WERI-Rb-1 (cell line): ENCODE results near the gene LYST.

ENCODE experiments used
- DNase-seq: peaks from one replicate; pipeline ENCODE4 v3.0.0-alpha.2; 2020
- H3K27ac ChIP-seq: fragments of 250-450 bp; sonication (Bioruptor Pico); 2 replicates; pipeline ENCODE4 v1.5.1; 2020; ENCODE audit warnings: mild to moderate bottlenecking, moderate library complexity
- H3K27me3 ChIP-seq: fragments of 250-450 bp; sonication (Bioruptor Pico); 2 replicates; pipeline ENCODE4 v1.5.1; 2021; ENCODE audit warnings: mild to moderate bottlenecking, low read depth, moderate library complexity; ENCODE audit not compliant: insufficient read depth, severe bottlenecking
- H3K36me3 ChIP-seq: fragments of 250-450 bp; sonication (Bioruptor Pico); 2 replicates; pipeline ENCODE4 v1.5.1; 2020; ENCODE audit warnings: mild to moderate bottlenecking, moderate library complexity
- H3K4me3 ChIP-seq: 2 replicates; pipeline ENCODE4 v1.5.1; 2011; ENCODE audit warnings: low read depth, mild to moderate bottlenecking, control low read depth, low read length
- H3K9me3 ChIP-seq: fragments of 250-450 bp; sonication (Bioruptor Pico); 2 replicates; pipeline ENCODE4 v1.5.1; 2021; ENCODE audit warnings: mild to moderate bottlenecking, moderate library complexity; ENCODE audit not compliant: severe bottlenecking
- TF ChIP-seq, protein P1 (sequence below): IDR thresholded peaks from 2 replicates; pipeline ENCODE4 v1.5.1; 2011; ENCODE audit warnings: low read depth, mild to moderate bottlenecking, control low read depth, inconsistent platforms, low read length

Gene LYST

DNA sequence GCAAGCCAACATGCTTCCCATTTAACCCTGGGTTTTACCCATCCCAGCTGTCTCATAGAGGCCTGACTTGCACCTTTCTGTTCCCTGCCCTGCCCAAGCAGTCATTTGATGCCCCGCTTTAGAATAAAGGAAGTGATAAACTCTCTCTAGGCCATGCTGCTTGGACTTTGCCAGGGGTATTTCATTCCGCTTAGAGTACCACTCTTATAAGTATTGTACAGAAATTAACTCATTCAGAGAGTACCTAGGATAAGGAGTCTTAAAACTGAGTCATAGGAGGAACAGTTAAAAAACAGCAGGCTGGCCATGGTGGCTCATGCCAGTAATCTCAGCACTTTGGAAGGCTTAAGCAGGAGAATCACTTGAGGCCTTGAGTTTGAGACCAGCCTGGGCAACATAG, 21.0 kb upstream of the LYST start:
- TF ChIP-seq, protein P1, sequence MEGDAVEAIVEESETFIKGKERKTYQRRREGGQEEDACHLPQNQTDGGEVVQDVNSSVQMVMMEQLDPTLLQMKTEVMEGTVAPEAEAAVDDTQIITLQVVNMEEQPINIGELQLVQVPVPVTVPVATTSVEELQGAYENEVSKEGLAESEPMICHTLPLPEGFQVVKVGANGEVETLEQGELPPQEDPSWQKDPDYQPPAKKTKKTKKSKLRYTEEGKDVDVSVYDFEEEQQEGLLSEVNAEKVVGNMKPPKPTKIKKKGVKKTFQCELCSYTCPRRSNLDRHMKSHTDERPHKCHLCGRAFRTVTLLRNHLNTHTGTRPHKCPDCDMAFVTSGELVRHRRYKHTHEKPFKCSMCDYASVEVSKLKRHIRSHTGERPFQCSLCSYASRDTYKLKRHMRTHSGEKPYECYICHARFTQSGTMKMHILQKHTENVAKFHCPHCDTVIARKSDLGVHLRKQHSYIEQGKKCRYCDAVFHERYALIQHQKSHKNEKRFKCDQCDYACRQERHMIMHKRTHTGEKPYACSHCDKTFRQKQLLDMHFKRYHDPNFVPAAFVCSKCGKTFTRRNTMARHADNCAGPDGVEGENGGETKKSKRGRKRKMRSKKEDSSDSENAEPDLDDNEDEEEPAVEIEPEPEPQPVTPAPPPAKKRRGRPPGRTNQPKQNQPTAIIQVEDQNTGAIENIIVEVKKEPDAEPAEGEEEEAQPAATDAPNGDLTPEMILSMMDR = no peak
- no peaks in the 10 kb centered on the region for H3K27me3 ChIP-seq
- no peaks in the 10 kb centered on the region for H3K36me3 ChIP-seq
- no peak overlapping the region for H3K27ac ChIP-seq
- H3K4me3 ChIP-seq = no peak overlapping the region
- DNase-seq = no peak
- no peaks in the 10 kb centered on the region for H3K9me3 ChIP-seq

- H3K27ac ChIP-seq = no peak overlapping the region
- no peaks in the 10 kb centered on the region for H3K9me3 ChIP-seq
- TF ChIP-seq, protein P1 = no peak
- DNase-seq = no peak
- no peaks in the 10 kb centered on the region for H3K27me3 ChIP-seq
- no peaks in the 10 kb centered on the region for H3K36me3 ChIP-seq
- H3K4me3 ChIP-seq = no peak overlapping the region
Observed at GRCh38 chr1:235885655-235886262, 19.1 kb upstream of the LYST start.

DNA sequence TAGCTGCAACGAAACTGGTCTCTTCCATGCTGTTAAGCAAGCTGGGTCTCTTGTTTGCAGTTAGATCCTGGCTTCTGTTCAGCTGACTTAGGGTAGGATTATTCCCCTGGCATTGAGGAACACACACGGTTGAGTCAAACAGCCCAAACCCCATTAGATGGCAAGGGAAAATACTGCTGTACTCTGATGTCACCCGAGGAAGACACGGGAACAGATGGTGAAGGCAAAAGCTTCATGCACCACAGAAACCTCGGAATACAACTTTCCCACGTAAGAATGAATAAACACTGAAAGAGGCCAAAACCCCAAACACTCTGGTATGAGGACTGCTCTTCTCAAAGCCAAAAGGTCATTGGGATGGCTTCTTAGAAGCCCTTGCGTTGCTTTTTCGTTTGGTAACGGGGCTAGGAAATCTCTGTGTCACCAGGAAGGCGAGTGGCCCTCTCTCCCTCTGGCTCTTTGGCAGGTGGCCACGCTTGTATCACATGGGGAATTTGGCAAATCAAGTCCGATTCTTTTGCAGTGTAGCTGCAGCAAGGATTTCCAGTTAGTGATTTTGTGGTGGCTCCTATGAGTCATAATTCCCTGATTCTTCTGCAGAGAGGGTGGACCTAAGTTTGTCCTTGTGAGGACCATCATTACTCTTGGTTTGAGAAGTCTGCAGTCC, 16.7 kb upstream of the LYST start:
- TF ChIP-seq, protein P1 = no peak
- no peaks in the 10 kb centered on the region for H3K36me3 ChIP-seq
- no peak for DNase-seq
- no peaks in the 10 kb centered on the region for H3K9me3 ChIP-seq
- H3K4me3 ChIP-seq = no peak overlapping the region
- H3K27ac ChIP-seq = no peak overlapping the region
- no peaks in the 10 kb centered on the region for H3K27me3 ChIP-seq

DNA sequence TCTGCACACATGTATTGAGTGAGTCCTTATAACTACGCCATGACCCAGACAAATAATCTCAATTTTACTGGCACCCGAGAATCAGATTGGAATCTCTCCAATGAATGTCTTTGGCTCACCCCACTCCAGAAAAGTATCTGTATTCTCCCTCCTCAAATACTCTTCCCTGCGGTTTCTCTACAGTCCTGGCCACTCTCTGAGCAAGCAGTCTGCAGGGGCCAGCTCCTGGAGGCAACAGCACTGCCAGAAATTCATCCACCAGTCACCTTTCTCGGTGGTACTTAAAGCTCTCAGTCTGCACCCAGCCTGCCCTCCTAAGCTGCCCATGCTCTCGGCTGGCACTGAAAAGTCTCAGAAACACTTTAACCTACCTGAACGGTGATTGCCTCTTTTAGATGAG, 16.1 kb upstream of the LYST start:
- no peak overlapping the region for H3K27ac ChIP-seq
- no peaks in the 10 kb centered on the region for H3K27me3 ChIP-seq
- TF ChIP-seq, protein P1 = no peak
- H3K36me3 ChIP-seq = no peaks in the 10 kb centered on the region
- no peak overlapping the region for H3K4me3 ChIP-seq
- no peaks in the 10 kb centered on the region for H3K9me3 ChIP-seq
- no peak for DNase-seq

- DNase-seq = no peak
- TF ChIP-seq, protein P1 = no peak
- no peaks in the 10 kb centered on the region for H3K9me3 ChIP-seq
- no peak overlapping the region for H3K27ac ChIP-seq
- H3K27me3 ChIP-seq = no peaks in the 10 kb centered on the region
- no peaks in the 10 kb centered on the region for H3K36me3 ChIP-seq
- H3K4me3 ChIP-seq = no peak overlapping the region
Observed at GRCh38 chr1:235881930-235882700, 15.4 kb upstream of the LYST start.
